ENCODE results near the gene KCTD4.
"Not testable (repeated sequence)": the region's sequence is repeated elsewhere in the genome, so short reads cannot be mapped to it uniquely, and the experiment has no call there.

Gene KCTD4

GRCh38 chr13:45215392-45216077 is 14.7 kb upstream of the KCTD4 start:
- no peak for DNase-seq

- no peak for DNase-seq
These were observed 8.4 kb upstream of the KCTD4 start for GRCh38 chr13:45209229-45209628.

GRCh38 chr13:45208132-45208531 is 7.3 kb upstream of the KCTD4 start:
- no peak for DNase-seq

GRCh38 chr13:45207319-45207718 is 6.5 kb upstream of the KCTD4 start:
- no peak for DNase-seq

GRCh38 chr13:45206340-45206739 is 5.5 kb upstream of the KCTD4 start:
- no peak for DNase-seq

GRCh38 chr13:45205124-45205523 is 4.3 kb upstream of the KCTD4 start:
- no peak for DNase-seq

GRCh38 chr13:45199711-45200110 is 1.1 kb downstream of the KCTD4 start:
- DNase-seq = no peak

GRCh38 chr13:45198924-45199323 is 1.9 kb downstream of the KCTD4 start:
- DNase-seq = no peak

GRCh38 chr13:45198041-45198440 is 2.8 kb downstream of the KCTD4 start:
- DNase-seq = no peak

- no peak for DNase-seq
These were observed 4.2 kb downstream of the KCTD4 start for GRCh38 chr13:45196622-45197021.

GRCh38 chr13:45196096-45196495 is 4.7 kb downstream of the KCTD4 start:
- no peak for DNase-seq

- DNase-seq = no peak
These were observed 5.4 kb downstream of the KCTD4 start for GRCh38 chr13:45195421-45195820.

- DNase-seq = no peak
These were observed 6.5 kb downstream of the KCTD4 start for GRCh38 chr13:45194081-45194939.

- DNase-seq = no peak
These were observed 9.0 kb downstream of the KCTD4 start for GRCh38 chr13:45191874-45192273.

GRCh38 chr13:45189511-45189910 is 11.3 kb downstream of the KCTD4 start:
- DNase-seq = not testable (repeated sequence)

GRCh38 chr13:45189077-45189476 is 11.8 kb downstream of the KCTD4 start:
- not testable (repeated sequence) for DNase-seq

GRCh38 chr13:45185286-45185685 is 15.6 kb downstream of the KCTD4 start:
- no peak for DNase-seq

- no peak for DNase-seq
These were observed 16.2 kb downstream of the KCTD4 start for GRCh38 chr13:45184693-45185092.

- DNase-seq = no peak
These were observed 19.9 kb downstream of the KCTD4 start for GRCh38 chr13:45180713-45181601.

GRCh38 chr13:45180303-45180702 is 20.5 kb downstream of the KCTD4 start:
- no peak for DNase-seq

GRCh38 chr13:45179428-45179827 is 21.4 kb downstream of the KCTD4 start:
- no peak for DNase-seq

GRCh38 chr13:45178349-45179162 is 22.3 kb downstream of the KCTD4 start:
- no peak for DNase-seq

All from retina (tissue), 1 donor.